Activated gamma-delta T cell (primary cell): Measurements from ENCODE around the gene LSAMP.
"Not testable (repeated sequence)": the region's sequence is repeated elsewhere in the genome, so short reads cannot be mapped to it uniquely, and the experiment has no call there.

Experiments
- DNase-seq: peaks from one replicate; lab custom pipeline; 2025; lab: John Stamatoyannopoulos, UW

The LSAMP gene

GRCh38 chr3:115800489-115801075 lies 644.7 kb downstream of the LSAMP start:
- no peak for DNase-seq

- DNase-seq, result not testable (repeated sequence)
Observed at GRCh38 chr3:115800065-115800464, 645.2 kb downstream of the LSAMP start.

DNA sequence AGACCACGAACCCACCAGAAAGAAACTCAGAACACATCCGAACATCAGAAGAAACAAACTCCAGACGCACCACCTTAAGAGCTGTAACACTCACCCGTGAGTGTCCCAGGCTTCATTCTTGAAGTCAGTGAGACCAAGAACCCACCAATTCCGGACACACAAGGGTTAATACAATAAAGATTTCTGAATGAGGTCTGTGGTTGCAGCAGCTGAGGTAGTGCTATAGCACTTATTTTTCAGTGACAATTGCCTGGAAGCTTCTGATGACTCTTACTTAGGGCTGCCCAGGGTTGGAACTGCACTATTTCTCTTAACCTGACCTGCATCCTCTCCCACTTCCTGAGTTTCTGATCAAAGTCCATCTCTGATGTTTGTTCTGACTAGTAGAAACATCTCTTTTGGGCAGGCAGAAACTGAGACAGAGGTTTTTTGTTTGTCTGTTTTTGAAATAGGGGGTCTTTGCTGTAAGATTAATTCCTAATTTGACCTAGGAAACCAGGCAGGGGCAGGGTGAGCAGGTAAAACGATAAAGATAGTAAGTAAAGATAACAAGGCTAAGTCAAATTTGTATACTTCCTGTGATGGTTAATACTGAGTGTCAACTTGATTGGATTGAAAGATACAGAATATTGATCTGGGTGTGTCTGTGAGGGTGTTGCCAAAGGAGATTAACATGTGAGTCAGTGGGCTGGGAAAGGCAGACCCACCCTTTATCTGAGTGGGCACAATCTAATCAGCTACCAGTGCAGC lies 652.9 kb downstream of the LSAMP start:
- no peak for DNase-seq

GRCh38 chr3:115791271-115792153 lies 653.8 kb downstream of the LSAMP start:
- DNase-seq, result not testable (repeated sequence)

- DNase-seq, result no peak
Observed at GRCh38 chr3:115790759-115791158, 654.5 kb downstream of the LSAMP start.

GRCh38 chr3:115789481-115789880 lies 655.8 kb downstream of the LSAMP start:
- DNase-seq, result no peak

DNA sequence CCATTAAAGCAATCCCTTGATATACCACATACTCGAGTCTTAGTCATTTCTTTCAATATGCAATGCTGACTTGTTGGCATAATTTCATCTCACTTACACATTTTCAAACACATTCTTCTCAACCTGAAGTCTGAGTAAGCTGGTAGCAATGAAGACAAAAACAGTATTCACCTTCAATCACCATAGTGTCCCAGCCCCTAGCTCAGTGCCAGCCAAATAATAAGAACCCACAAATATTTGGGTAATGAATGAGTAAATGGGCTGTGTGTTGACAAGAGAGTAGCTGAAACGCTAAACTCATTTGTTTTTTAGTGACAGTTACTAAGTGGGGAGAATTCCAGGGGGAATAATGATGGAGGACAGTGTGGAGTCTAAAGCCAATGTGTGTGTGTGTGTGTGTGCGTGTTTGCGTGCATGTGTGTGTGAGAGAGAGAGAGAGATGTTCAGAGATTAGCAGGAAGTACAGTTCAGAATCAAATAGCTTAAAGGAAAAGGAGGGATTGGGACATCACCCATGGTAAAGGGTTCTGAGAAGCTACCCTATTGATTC lies 656.3 kb downstream of the LSAMP start:
- no peak for DNase-seq

- DNase-seq, result no peak
Observed at GRCh38 chr3:115787818-115788217, 657.5 kb downstream of the LSAMP start.

- no peak for DNase-seq
Observed at GRCh38 chr3:115785782-115786181, 659.5 kb downstream of the LSAMP start.

DNA sequence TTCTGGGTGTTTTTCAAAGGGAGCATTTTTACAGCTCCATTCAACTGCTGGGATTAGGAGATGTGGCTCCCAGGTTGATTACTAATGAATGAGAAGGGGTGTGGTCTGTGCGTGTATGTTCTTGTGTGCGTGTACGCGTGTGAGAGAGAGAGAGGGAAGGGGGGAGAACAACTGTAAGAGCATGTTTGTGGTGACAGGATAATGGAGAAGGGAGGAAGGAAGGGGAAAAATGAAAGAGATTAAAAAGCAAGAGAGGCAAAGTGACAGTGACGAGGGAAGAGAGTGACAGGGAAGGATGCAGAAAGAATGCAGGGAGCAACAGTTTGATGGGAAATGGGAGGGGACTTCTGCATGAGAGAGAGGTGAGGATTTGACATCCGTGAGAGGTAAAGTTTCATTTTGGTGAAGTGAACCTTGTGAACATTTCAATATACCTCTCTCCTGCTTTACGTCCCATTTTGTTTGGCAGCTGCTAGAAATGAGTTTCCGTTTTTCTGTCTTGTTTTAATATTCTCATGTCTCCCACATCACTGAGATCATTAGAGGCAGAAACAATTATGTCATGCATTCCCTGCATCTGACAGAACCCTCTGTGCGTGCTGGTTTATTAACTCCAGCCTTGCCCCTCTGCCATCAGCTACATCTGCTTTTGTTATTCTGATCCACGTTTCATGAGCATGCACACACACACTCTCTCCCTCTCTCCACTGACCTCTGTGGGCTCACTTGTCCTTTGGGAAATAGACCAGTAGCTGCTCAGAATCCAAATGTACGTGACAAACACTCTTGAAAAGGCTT lies 660.3 kb downstream of the LSAMP start:
- no peak for DNase-seq

- peak; percentile 79 for DNase-seq
Observed at GRCh38 chr3:115783938-115784738, 661.1 kb downstream of the LSAMP start.

GRCh38 chr3:115783426-115783825 lies 661.9 kb downstream of the LSAMP start:
- DNase-seq, result not testable (repeated sequence)

GRCh38 chr3:115779011-115779410 lies 666.3 kb downstream of the LSAMP start:
- DNase-seq, result no peak

DNA sequence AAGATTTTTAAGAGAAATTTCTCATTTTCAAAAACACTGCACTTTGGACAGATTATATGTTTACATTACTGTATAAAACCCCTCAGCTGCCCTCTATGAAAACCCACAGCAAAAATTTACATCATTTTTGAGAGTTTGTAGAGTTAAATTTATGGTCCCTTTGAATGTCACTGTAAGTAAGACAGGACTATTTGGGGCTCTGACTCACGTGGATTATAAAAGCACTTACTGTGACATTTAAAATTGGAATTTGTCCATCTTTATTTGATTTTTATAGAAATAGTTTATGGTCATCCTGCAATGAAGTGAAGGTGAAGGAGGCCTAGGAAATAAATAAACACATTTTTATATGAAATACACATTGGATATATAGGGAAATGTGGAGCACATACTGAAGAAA lies 672.3 kb downstream of the LSAMP start:
- no peak for DNase-seq

- DNase-seq, result no peak
Observed at GRCh38 chr3:115768661-115769060, 676.6 kb downstream of the LSAMP start.

- DNase-seq, result no peak
Observed at GRCh38 chr3:115766587-115767482, 678.5 kb downstream of the LSAMP start.

- no peak for DNase-seq
Observed at GRCh38 chr3:115761927-115762305, 683.4 kb downstream of the LSAMP start.

- DNase-seq, result no peak
Observed at GRCh38 chr3:115760716-115761115, 684.6 kb downstream of the LSAMP start.

- no peak for DNase-seq
Observed at GRCh38 chr3:115758076-115758763, 687.1 kb downstream of the LSAMP start.
